CD14-positive monocyte (primary cell): ENCODE results near the gene SLC4A8. TPM values are rescaled to one million over a fixed set of nuclear protein-coding genes. Genes with fewer than 3 reads are reported as not detected.
A peak's percentile ranks its signal among the peaks of the same experiment; 100 is the strongest.

Source experiments
- DNase-seq, 3 donors: peaks; one replicate each; pipeline ENCODE4 v3.0.0-alpha.2; 2011 to 2022
- H2AFZ ChIP-seq: 2 replicates; pipeline ENCODE4 v1.6.0; 2012; ENCODE audit warnings: mild to moderate bottlenecking, low read depth, low read length, inconsistent platforms; ENCODE audit not compliant: insufficient read depth, poor library complexity, severe bottlenecking
- H3K27ac ChIP-seq, 2 donors: 1 replicate in 1 of 2; 2 replicates in 1 of 2; pipeline ENCODE4 v1.5.1; 2012 to 2013; ENCODE audit warnings: low read length in 2 of 2, control low read depth in 1 of 2, inconsistent platforms in 1 of 2, low read depth in 1 of 2, mild to moderate bottlenecking in 1 of 2
- H3K27me3 ChIP-seq, 2 donors: one replicate each; pipeline versions ENCODE4 v1.6.0 to v1.6.1; 2011 to 2013; ENCODE audit warnings: low read length in 2 of 2; ENCODE audit not compliant: control insufficient read depth in 2 of 2, insufficient read depth in 2 of 2
- H3K36me3 ChIP-seq, 2 donors: replicated peaks in 1 of 2; 1 replicate in 1 of 2; 2 replicates in 1 of 2; pipeline versions ENCODE4 v1.5.1 to v1.6.1; 2012 to 2013; ENCODE audit warnings: low read length in 2 of 2, control low read depth in 1 of 2, inconsistent platforms in 1 of 2, mild to moderate bottlenecking in 1 of 2; ENCODE audit not compliant: insufficient read depth in 2 of 2, control insufficient read depth in 1 of 2
- H3K4me1 ChIP-seq, 2 donors: 1 replicate in 1 of 2; 2 replicates in 1 of 2; pipeline versions ENCODE4 v1.5.1 to v1.6.1; 2012 to 2013; ENCODE audit warnings: low read length in 2 of 2, control low read depth in 1 of 2, inconsistent platforms in 1 of 2, mild to moderate bottlenecking in 1 of 2, moderate library complexity in 1 of 2; ENCODE audit not compliant: insufficient read depth in 2 of 2, control insufficient read depth in 1 of 2
- H3K4me2 ChIP-seq: replicated peaks from 2 replicates; pipeline ENCODE3; 2012; ENCODE audit warnings: low read length, moderate library complexity, mild to moderate bottlenecking; ENCODE audit not compliant: poor library complexity, severe bottlenecking; ENCODE audit errors: extremely low read depth
- H3K4me3 ChIP-seq, 3 experiments: fragments of 200-600 bp in 1 of 3; sonication (generic) in 1 of 3; replicated peaks in 1 of 3; 1 replicate in 2 of 3; 2 replicates in 1 of 3; pipeline ENCODE4 v1.5.1; 2011 to 2013; ENCODE audit warnings: low read length in 3 of 3, mild to moderate bottlenecking in 3 of 3, control low read depth in 2 of 3, low read depth in 2 of 3, inconsistent platforms in 1 of 3, moderate library complexity in 1 of 3
- H3K79me2 ChIP-seq: 2 replicates; pipeline ENCODE4 v1.6.0; 2012; ENCODE audit warnings: mild to moderate bottlenecking, control low read depth, inconsistent platforms, low read length, moderate library complexity; ENCODE audit not compliant: insufficient read depth
- H3K9ac ChIP-seq: 2 replicates; pipeline ENCODE4 v1.6.0; 2017; ENCODE audit warnings: low read length, mild to moderate bottlenecking; ENCODE audit not compliant: insufficient read depth, poor library complexity, severe bottlenecking
- H3K9me3 ChIP-seq, 2 donors: replicated peaks in 1 of 2; 1 replicate in 1 of 2; 2 replicates in 1 of 2; pipeline versions ENCODE4 v1.5.1 to v1.6.1; 2012 to 2013; ENCODE audit warnings: low read length in 2 of 2, control low read depth in 1 of 2; ENCODE audit not compliant: control insufficient read depth in 1 of 2, insufficient read depth in 1 of 2
- H4K20me1 ChIP-seq: 2 replicates; pipeline ENCODE4 v1.6.0; 2012; ENCODE audit warnings: mild to moderate bottlenecking, low read length, control low read depth, moderate library complexity; ENCODE audit not compliant: insufficient read depth
- H3K27ac Mint-ChIP-seq, 7 donors: one replicate each; pipeline ENCODE4 v1.8.0; 2020; ENCODE audit warnings: mild to moderate bottlenecking in 7 of 7, mixed read lengths in 7 of 7, moderate library complexity in 6 of 7, inconsistent platforms in 2 of 7
- H3K27me3 Mint-ChIP-seq, 3 donors: one replicate each; pipeline ENCODE4 v1.8.0; 2021 to 2022; ENCODE audit warnings: low read depth in 3 of 3, mild to moderate bottlenecking in 3 of 3, mixed read lengths in 3 of 3, moderate library complexity in 3 of 3, inconsistent platforms in 1 of 3
- H3K36me3 Mint-ChIP-seq, 2 donors: one replicate each; pipeline ENCODE4 v1.8.0; 2020; ENCODE audit warnings: mixed read lengths in 2 of 2, inconsistent platforms in 1 of 2, mild to moderate bottlenecking in 1 of 2
- H3K4me1 Mint-ChIP-seq: one replicate; pipeline ENCODE4 v1.8.0; 2020; ENCODE audit warnings: mild to moderate bottlenecking, mixed read lengths
- H3K4me3 Mint-ChIP-seq, 2 donors: one replicate each; pipeline ENCODE4 v1.8.0; 2020; ENCODE audit warnings: mild to moderate bottlenecking in 2 of 2, mixed read lengths in 2 of 2, moderate library complexity in 1 of 2
- H3K9me3 Mint-ChIP-seq, 7 donors: one replicate each; pipeline ENCODE4 v1.8.0; 2020 to 2022; ENCODE audit warnings: mixed read lengths in 7 of 7, mild to moderate bottlenecking in 6 of 7, moderate library complexity in 6 of 7, inconsistent platforms in 2 of 7
- WGBS: methylation state at CpG from one replicate; pipeline ENCODE4 v1.1.5; 2013; ENCODE audit warnings: missing lambda C conversion rate; ENCODE audit not compliant: insufficient coverage; 5-methylcytosine and 5-hydroxymethylcytosine counted together
- intact Hi-C, 2 donors: fragments of 100-400 bp; cut with micrococcal nuclease; formaldehyde crosslinking; loops; one replicate each; pipeline versions ENCODE4 v1.15.0 to v1.15.1; 2023
- polyA plus RNA-seq, 3 donors: library from polyadenylated mRNA; depleted of rRNA in 1 of 3; unstranded in 2 of 3; stranded (reverse) in 1 of 3; fragments of 300-500 nt in 2 of 3; fragments of >200 nt in 1 of 3; fragmentation: Illumina TruSeq in 2 of 3; gene quantifications; 1 replicate in 2 of 3; 2 replicates in 1 of 3; pipeline ENCODE4 v1.2.3, GENCODE V29; 2012 to 2021
- TF ChIP-seq, protein P1 (sequence below): fragments of 200-600 bp; IDR thresholded peaks from one replicate; pipeline ENCODE4 v1.8.0; 2022; ENCODE audit warnings: antibody characterized with exemption, mild to moderate bottlenecking

SLC4A8 gene
- polyA plus RNA-seq, 3 donors = 1.9 to 5.4 (median 2.3) TPM

DNA sequence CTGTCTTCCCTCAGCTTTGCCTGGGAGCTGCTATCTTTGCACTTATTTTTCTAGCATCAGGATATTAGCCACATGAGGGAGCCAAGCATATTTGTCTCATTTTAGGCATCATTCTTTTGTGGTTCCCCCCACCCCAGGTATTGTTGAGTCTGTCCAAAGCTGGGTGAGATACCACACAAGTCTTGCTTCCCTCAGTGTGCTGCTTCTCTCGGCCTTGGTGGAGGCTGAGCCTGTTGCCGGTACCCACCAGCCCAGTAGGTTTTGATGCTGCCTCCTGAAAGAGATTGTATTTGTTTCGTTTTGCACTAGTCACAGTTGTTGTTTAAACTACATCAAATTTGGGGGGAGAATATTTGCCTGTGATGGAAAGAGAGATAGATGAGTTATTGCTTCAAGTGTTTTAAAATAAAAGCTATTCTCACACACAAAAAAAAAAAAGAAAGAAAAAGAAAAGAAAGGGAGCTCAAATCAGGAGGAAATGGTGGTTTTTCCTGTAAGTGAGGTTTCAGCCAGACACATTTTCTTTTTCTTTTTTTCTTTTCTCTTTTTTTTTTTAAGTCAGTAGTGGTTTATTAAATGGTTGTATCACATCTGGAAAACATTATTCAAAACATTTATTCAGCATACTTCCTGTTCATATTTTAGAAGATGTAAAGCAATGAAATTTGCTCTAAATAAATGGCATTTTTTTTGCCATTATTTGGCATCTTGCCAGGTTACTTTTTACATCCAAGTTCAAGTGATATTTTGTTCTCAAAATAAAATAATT, 58.5 kb downstream of the SLC4A8 start:
- Mint-ChIP-seq H3K4me1 (peaks cover 3% of the 10 kb centered on the region), H3K9me3 (peaks cover 0 to 1% (median 0%) of the 10 kb centered on the region in 7 donors), H3K27me3 (peaks cover 0 to 2% (median 0%) of the 10 kb centered on the region in 3 donors), H3K27ac (peak overlapping the region in 1 of 7 donors; percentile 7), H3K4me3 (no peak overlapping the region), H3K36me3 (peaks cover 0 to 4% of the 10 kb centered on the region in 2 donors)
- DNase-seq = no peak
- Histone ChIP-seq H3K9ac (no peak overlapping the region), H3K27ac (no peak overlapping the region), H3K4me2 (no peak overlapping the region), H3K27me3 (no peaks in the 10 kb centered on the region), H3K9me3 (no peaks in the 10 kb centered on the region), H3K79me2 (no peaks in the 10 kb centered on the region), H4K20me1 (no peaks in the 10 kb centered on the region), H3K4me3 (no peak overlapping the region), H3K36me3 (no peaks in the 10 kb centered on the region), H2AFZ (no peak overlapping the region), H3K4me1 (no peaks in the 10 kb centered on the region)
- TF ChIP-seq, protein P1, sequence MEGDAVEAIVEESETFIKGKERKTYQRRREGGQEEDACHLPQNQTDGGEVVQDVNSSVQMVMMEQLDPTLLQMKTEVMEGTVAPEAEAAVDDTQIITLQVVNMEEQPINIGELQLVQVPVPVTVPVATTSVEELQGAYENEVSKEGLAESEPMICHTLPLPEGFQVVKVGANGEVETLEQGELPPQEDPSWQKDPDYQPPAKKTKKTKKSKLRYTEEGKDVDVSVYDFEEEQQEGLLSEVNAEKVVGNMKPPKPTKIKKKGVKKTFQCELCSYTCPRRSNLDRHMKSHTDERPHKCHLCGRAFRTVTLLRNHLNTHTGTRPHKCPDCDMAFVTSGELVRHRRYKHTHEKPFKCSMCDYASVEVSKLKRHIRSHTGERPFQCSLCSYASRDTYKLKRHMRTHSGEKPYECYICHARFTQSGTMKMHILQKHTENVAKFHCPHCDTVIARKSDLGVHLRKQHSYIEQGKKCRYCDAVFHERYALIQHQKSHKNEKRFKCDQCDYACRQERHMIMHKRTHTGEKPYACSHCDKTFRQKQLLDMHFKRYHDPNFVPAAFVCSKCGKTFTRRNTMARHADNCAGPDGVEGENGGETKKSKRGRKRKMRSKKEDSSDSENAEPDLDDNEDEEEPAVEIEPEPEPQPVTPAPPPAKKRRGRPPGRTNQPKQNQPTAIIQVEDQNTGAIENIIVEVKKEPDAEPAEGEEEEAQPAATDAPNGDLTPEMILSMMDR = no peak
- 20% methylated on average over 1 of the region's 3 CpGs for WGBS
- intact Hi-C loops = no loop called here

- Mint-ChIP-seq H3K27me3 (peaks cover 0 to 2% (median 0%) of the 10 kb centered on the region in 3 donors), H3K9me3 (peaks cover 0 to 1% (median 0%) of the 10 kb centered on the region in 7 donors), H3K27ac (no peak overlapping the region), H3K4me1 (peaks cover 3% of the 10 kb centered on the region), H3K4me3 (no peak overlapping the region), H3K36me3 (peaks cover 0 to 4% of the 10 kb centered on the region in 2 donors)
- no peak overlapping the region for H3K9ac ChIP-seq
- no peaks in the 10 kb centered on the region for H3K79me2 ChIP-seq
- H3K4me2 ChIP-seq = no peak overlapping the region
- no peak overlapping the region for H2AFZ ChIP-seq
- TF ChIP-seq, protein P1 = no peak
- H3K27ac ChIP-seq = no peak overlapping the region
- H3K4me1 ChIP-seq = no peaks in the 10 kb centered on the region
- no peak for DNase-seq
- intact Hi-C loops = no loop called here
- no peaks in the 10 kb centered on the region for H3K36me3 ChIP-seq
- no peak overlapping the region for H3K4me3 ChIP-seq
- H3K9me3 ChIP-seq = no peaks in the 10 kb centered on the region
- H3K27me3 ChIP-seq = no peaks in the 10 kb centered on the region
- H4K20me1 ChIP-seq = no peaks in the 10 kb centered on the region
- WGBS = 93% methylated on average over 2 of the region's 3 CpGs
Measured at GRCh38 chr12:51484119-51484518, 59.5 kb downstream of the SLC4A8 start.
